HCT116 (cell line): ENCODE results near the gene LASP1NB.

Experiments
- ATAC-seq: fragments of 200-7000 bp; cut with Tn5 transposase; 2 replicates; pipeline ENCODE4 v1.9.1; 2020; ENCODE audit warnings: mild to moderate bottlenecking, moderate library complexity
- BruUV-seq: library from RNA; stranded (reverse); fragments of 400-500 nt; replicated peaks from 2 replicates; lab custom pipeline; 2021; lab: Mats Ljungman, UMichigan
- CTCF ChIA-PET: fragments of 300-600 bp; sonication (Branson Sonifier 250); formaldehyde crosslinking; loops from one replicate; lab custom pipeline; 2021; ENCODE audit warnings: antibody characterized with exemption; lab: Charles Lee
- POLR2A ChIA-PET: fragments of 300-600, 350-600 bp; sonication (Branson Sonifier 250); formaldehyde crosslinking; loops from one replicate; lab custom pipeline; 2021; ENCODE audit warnings: antibody characterized with exemption; lab: Charles Lee
- RAD21 ChIA-PET, 2 experiments: fragments of 300-600 bp; sonication (Branson Sonifier 250); formaldehyde crosslinking; loops; one replicate each; lab custom pipeline; 2023; ENCODE audit warnings: low total read pairs in 2 of 2; ENCODE audit not compliant: uncharacterized antibody in 2 of 2, unreplicated experiment in 2 of 2, low non-redundant PET in 1 of 2; lab: Charles Lee
- DNase-seq: peaks from one replicate; pipeline ENCODE4 v3.0.0-alpha.2; 2010; ENCODE audit warnings: low read depth, low spot score
- H2AFZ ChIP-seq: fragments of 200-600 bp; shearing (Covaris generic), sonication (generic); 2 replicates; pipeline ENCODE4 v1.6.1; 2017; ENCODE audit warnings: low read depth, mixed run types, mixed read lengths, antibody characterized with exemption, low read length; ENCODE audit not compliant: poor library complexity, severe bottlenecking
- H3K27ac ChIP-seq: 2 replicates; pipeline ENCODE4 v1.5.1; 2012; ENCODE audit warnings: low read depth, low read length
- H3K27me3 ChIP-seq: fragments of 200-600 bp; sonication (generic); 2 replicates; pipeline ENCODE4 v1.6.1; 2016; ENCODE audit warnings: mixed run types, low read length, mixed read lengths; ENCODE audit not compliant: insufficient read depth
- H3K36me3 ChIP-seq, 2 experiments: fragments of 200-500 bp in 1 of 2; fragments of 200-600 bp in 1 of 2; sonication (Bioruptor generic) in 1 of 2; sonication (generic) in 1 of 2; 2 replicates each; pipeline versions ENCODE4 v1.5.1 to v1.6.1; 2014 to 2016; ENCODE audit warnings: low read length in 2 of 2, inconsistent platforms in 1 of 2, mixed read lengths in 1 of 2, mixed run types in 1 of 2; ENCODE audit not compliant: insufficient read depth in 2 of 2, control insufficient read depth in 1 of 2
- H3K4me1 ChIP-seq, 2 experiments: fragments of 200-600 bp in 1 of 2; sonication (generic) in 1 of 2; 2 replicates each; pipeline versions ENCODE4 v1.5.1 to v1.6.1; 2012 to 2017; ENCODE audit warnings: low read length in 2 of 2, inconsistent platforms in 1 of 2, mild to moderate bottlenecking in 1 of 2, mixed read lengths in 1 of 2, mixed run types in 1 of 2, moderate library complexity in 1 of 2; ENCODE audit not compliant: insufficient read depth in 2 of 2, control insufficient read depth in 1 of 2
- H3K4me2 ChIP-seq: fragments of 200-600 bp; sonication (generic); 2 replicates; pipeline ENCODE4 v1.6.1; 2017; ENCODE audit warnings: mixed run types, low read length, mixed read lengths
- H3K4me3 ChIP-seq, 2 experiments: fragments of 200-600 bp in 1 of 2; sonication (generic) in 1 of 2; replicated peaks in 1 of 2; 2 replicates each; pipeline ENCODE4 v1.5.1; 2011 to 2016; ENCODE audit warnings: low read length in 2 of 2, control low read depth in 1 of 2, low read depth in 1 of 2, mild to moderate bottlenecking in 1 of 2, mixed read lengths in 1 of 2, mixed run types in 1 of 2
- H3K79me2 ChIP-seq: fragments of 200-600 bp; sonication (generic); 2 replicates; pipeline ENCODE4 v1.6.1; 2017; ENCODE audit warnings: mild to moderate bottlenecking, mixed run types, low read length, moderate library complexity, mixed read lengths; ENCODE audit not compliant: insufficient read depth
- H3K9ac ChIP-seq: fragments of 200-600 bp; sonication (generic); 2 replicates; pipeline ENCODE4 v1.6.1; 2016; ENCODE audit warnings: low read length, mixed read lengths
- H3K9me2 ChIP-seq: fragments of 200-600 bp; sonication (generic), shearing (Covaris generic); 2 replicates; pipeline ENCODE4 v1.6.1; 2017; ENCODE audit warnings: mixed run types, mild to moderate bottlenecking, moderate library complexity; ENCODE audit not compliant: insufficient read depth
- H3K9me3 ChIP-seq, 2 experiments: fragments of 200-500 bp in 1 of 2; fragments of 200-600 bp in 1 of 2; sonication (Bioruptor generic) in 1 of 2; sonication (generic) in 1 of 2; 2 replicates each; pipeline ENCODE4 v1.6.1; 2014 to 2017; ENCODE audit warnings: low read length in 2 of 2, mixed read lengths in 2 of 2, inconsistent platforms in 1 of 2, low read depth in 1 of 2, mild to moderate bottlenecking in 1 of 2, mixed run types in 1 of 2, moderate library complexity in 1 of 2; ENCODE audit not compliant: control insufficient read depth in 1 of 2, insufficient read depth in 1 of 2
- H4K20me1 ChIP-seq: fragments of 200-600 bp; sonication (generic), shearing (Covaris generic); 2 replicates; pipeline ENCODE4 v1.6.1; 2017; ENCODE audit warnings: mixed run types, mild to moderate bottlenecking, moderate library complexity; ENCODE audit not compliant: insufficient read depth
- ATF3 ChIP-seq: IDR thresholded peaks from 2 replicates; pipeline ENCODE4 v1.6.1; 2012
- CBX3 ChIP-seq: IDR thresholded peaks from 2 replicates; pipeline ENCODE4 v1.6.1; 2012; ENCODE audit warnings: low read depth
- CEBPB ChIP-seq: IDR thresholded peaks from 2 replicates; pipeline ENCODE4 v1.6.1; 2012; ENCODE audit warnings: low read depth
- EGR1 ChIP-seq: IDR thresholded peaks from 2 replicates; pipeline ENCODE4 v1.6.1; 2012; ENCODE audit warnings: low read depth
- ELF1 ChIP-seq: IDR thresholded peaks from 2 replicates; pipeline ENCODE4 v1.6.1; 2012; ENCODE audit warnings: low read depth, borderline replicate concordance
- EZH2 ChIP-seq: fragments of 200-600 bp; sonication (generic); IDR thresholded peaks from 2 replicates; pipeline ENCODE4 v1.6.1; 2017; ENCODE audit warnings: antibody characterized with exemption, mixed run types
- EZH2phosphoT487 ChIP-seq: fragments of 200-600 bp; IDR thresholded peaks from 2 replicates; pipeline ENCODE4 v1.6.1; 2018; ENCODE audit warnings: antibody characterized with exemption, borderline replicate concordance
- FOSL1 ChIP-seq: IDR thresholded peaks from 2 replicates; pipeline ENCODE4 v1.6.1; 2012; ENCODE audit warnings: low read depth
- JUND ChIP-seq: IDR thresholded peaks from 2 replicates; pipeline ENCODE4 v1.6.1; 2012
- MAX ChIP-seq: IDR thresholded peaks from 2 replicates; pipeline ENCODE4 v1.6.1; 2012
- POLR2A ChIP-seq: IDR thresholded peaks from 2 replicates; pipeline ENCODE4 v1.7.0; 2011; ENCODE audit warnings: borderline replicate concordance; ENCODE audit not compliant: insufficient read depth, insufficient read length; ENCODE audit errors: extremely low read depth
- POLR2AphosphoS5 ChIP-seq: IDR thresholded peaks from 2 replicates; pipeline ENCODE4 v1.6.1; 2011; ENCODE audit warnings: mild to moderate bottlenecking, low read depth, low read length, moderate library complexity
- RAD21 ChIP-seq: IDR thresholded peaks from 2 replicates; pipeline ENCODE4 v1.6.1; 2012; ENCODE audit warnings: low read depth, mild to moderate bottlenecking
- SIN3A ChIP-seq: IDR thresholded peaks from 2 replicates; pipeline ENCODE4 v1.6.1; 2012; ENCODE audit warnings: low read depth
- SP1 ChIP-seq: IDR thresholded peaks from 2 replicates; pipeline ENCODE4 v1.6.1; 2012; ENCODE audit warnings: low read depth
- SRF ChIP-seq: IDR thresholded peaks from 2 replicates; pipeline ENCODE4 v1.6.1; 2012; ENCODE audit warnings: low read depth
- TCF7L2 ChIP-seq: IDR thresholded peaks from 2 replicates; pipeline ENCODE4 v1.7.0; 2011; ENCODE audit warnings: borderline replicate concordance, inconsistent platforms; ENCODE audit not compliant: insufficient read depth, insufficient read length; ENCODE audit errors: extremely low read depth
- ZBTB33 ChIP-seq: IDR thresholded peaks from 2 replicates; pipeline ENCODE4 v1.6.1; 2011; ENCODE audit warnings: mild to moderate bottlenecking, low read length, moderate library complexity; ENCODE audit not compliant: insufficient replicate concordance; ENCODE audit errors: extremely low read depth
- ZFX ChIP-seq: fragments of 450-650 bp; IDR thresholded peaks from 2 replicates; pipeline ENCODE4 v1.6.1; 2017
- ZNF274 ChIP-seq: fragments of 200-500 bp; sonication (Bioruptor generic); IDR thresholded peaks from 2 replicates; pipeline ENCODE4 v1.6.1; 2014; ENCODE audit warnings: mild to moderate bottlenecking, low read depth, low read length, inconsistent platforms
- intact Hi-C: fragments of 100-400 bp; cut with micrococcal nuclease; formaldehyde crosslinking; loops from 2 replicates; pipeline ENCODE4 v1.10.0; 2022

LASP1NB gene

GRCh38 chr17:38904892-38905291 is 20.5 kb upstream of the LASP1NB start:
- H3K9me2 ChIP-seq, result no peaks in the 10 kb centered on the region
- peaks cover 12 to 18% of the 10 kb centered on the region in 2 experiments; a peak in 3 of 4 replicates for H3K36me3 ChIP-seq
- ChIA-PET RAD21 (no interaction called here), POLR2A (no interaction called here), CTCF (no interaction called here)
- H3K4me1 ChIP-seq, result no peaks in the 10 kb centered on the region
- H3K79me2 ChIP-seq, result peaks cover 53% of the 10 kb centered on the region
- H3K9ac ChIP-seq, result no peak overlapping the region
- no peak overlapping the region for H3K27ac ChIP-seq
- TF ChIP-seq EZH2phosphoT487 (no peak), EGR1 (no peak), SRF (no peak), FOSL1 (no peak), ZBTB33 (no peak), CEBPB (no peak), RAD21 (no peak), POLR2AphosphoS5 (no peak), MAX (no peak), SIN3A (no peak), ATF3 (no peak), JUND (no peak), CBX3 (no peak), POLR2A (no peak), ZFX (no peak), TCF7L2 (no peak), EZH2 (no peak), ZNF274 (no peak), ELF1 (no peak), SP1 (no peak)
- no TSS peak for BruUV-seq
- no peak overlapping the region for H3K4me3 ChIP-seq
- intact Hi-C loops, result no loop called here
- DNase-seq, result no peak
- no peak overlapping the region for H3K4me2 ChIP-seq
- H3K27me3 ChIP-seq, result no peaks in the 10 kb centered on the region
- H2AFZ ChIP-seq, result no peak overlapping the region
- no peaks in the 10 kb centered on the region for H3K9me3 ChIP-seq
- no peaks in the 10 kb centered on the region for H4K20me1 ChIP-seq
- no peak for ATAC-seq
